Panc1 (cell line): ENCODE data around the gene INPP4B. TPM values are rescaled to one million over a fixed set of nuclear protein-coding genes. Genes with fewer than 3 reads are reported as not detected.

Experiments used
- ATAC-seq: fragments of 200-7000 bp; cut with Tn5 transposase; 2 replicates; pipeline ENCODE4 v1.9.1; 2020; ENCODE audit warnings: mild to moderate bottlenecking, moderate library complexity
- BruUV-seq: library from RNA; stranded (reverse); fragments of 400-500 nt; replicated peaks from 2 replicates; lab custom pipeline; 2021; lab: Mats Ljungman, UMichigan
- CTCF ChIA-PET: fragments of 300-600 bp; sonication (Branson Sonifier 250); formaldehyde crosslinking; loops from one replicate; lab custom pipeline; 2022; ENCODE audit warnings: antibody characterized with exemption; lab: Charles Lee
- POLR2A ChIA-PET: fragments of 300-600 bp; sonication (Branson Sonifier 250); formaldehyde crosslinking; loops from one replicate; lab custom pipeline; 2022; ENCODE audit warnings: antibody characterized with exemption; lab: Charles Lee
- DNase-seq: peaks from one replicate; pipeline ENCODE4 v3.0.0-alpha.2; 2010; ENCODE audit warnings: low read depth, low spot score
- H3K27ac ChIP-seq: 2 replicates; pipeline ENCODE4 v1.5.1; 2011; ENCODE audit warnings: mild to moderate bottlenecking, low read length, inconsistent platforms
- H3K27me3 ChIP-seq: fragments of 200-500 bp; sonication (Bioruptor generic); 2 replicates; pipeline ENCODE4 v1.6.0; 2014; ENCODE audit warnings: low read length, inconsistent platforms; ENCODE audit not compliant: control insufficient read depth, insufficient read depth
- H3K36me3 ChIP-seq: fragments of 200-500 bp; sonication (Bioruptor generic); 2 replicates; pipeline ENCODE4 v1.5.1; 2014; ENCODE audit warnings: inconsistent platforms, mild to moderate bottlenecking, low read length, moderate library complexity; ENCODE audit not compliant: control insufficient read depth, insufficient read depth
- H3K4me1 ChIP-seq: 2 replicates; pipeline ENCODE4 v1.5.1; 2011; ENCODE audit warnings: inconsistent platforms, mild to moderate bottlenecking, low read length, moderate library complexity; ENCODE audit not compliant: control insufficient read depth, insufficient read depth
- H3K4me3 ChIP-seq, 2 experiments: 2 replicates each; pipeline ENCODE4 v1.5.1; 2011 to 2012; ENCODE audit warnings: low read depth in 2 of 2, low read length in 2 of 2, mild to moderate bottlenecking in 2 of 2, inconsistent platforms in 1 of 2, moderate library complexity in 1 of 2
- H3K9me3 ChIP-seq: fragments of 200-500 bp; sonication (Bioruptor generic); 2 replicates; pipeline ENCODE4 v1.5.1; 2014; ENCODE audit warnings: low read depth, mild to moderate bottlenecking, inconsistent platforms, low read length, moderate library complexity; ENCODE audit not compliant: control insufficient read depth, insufficient read depth
- CTCF ChIP-seq: fragments of 450-650 bp; IDR thresholded peaks from 2 replicates; pipeline ENCODE4 v1.5.1; 2017; ENCODE audit warnings: mild to moderate bottlenecking
- POLR2AphosphoS5 ChIP-seq: IDR thresholded peaks from 2 replicates; pipeline ENCODE4 v1.6.1; 2012; ENCODE audit warnings: mild to moderate bottlenecking, low read depth, low read length, moderate library complexity
- REST ChIP-seq, 2 experiments: IDR thresholded peaks; 2 replicates each; pipeline ENCODE4 v1.6.1; 2011 to 2012; ENCODE audit warnings: low read depth in 2 of 2, control low read depth in 1 of 2, low read length in 1 of 2, mild to moderate bottlenecking in 1 of 2, moderate library complexity in 1 of 2; ENCODE audit not compliant: insufficient read depth in 1 of 2
- SIN3A ChIP-seq: IDR thresholded peaks from 2 replicates; pipeline ENCODE4 v1.6.1; 2012; ENCODE audit warnings: low read depth, mild to moderate bottlenecking, low read length, moderate library complexity, borderline replicate concordance; ENCODE audit not compliant: insufficient read depth
- TCF7L2 ChIP-seq: IDR thresholded peaks from 2 replicates; pipeline ENCODE4 v1.6.1; 2011; ENCODE audit warnings: mild to moderate bottlenecking, low read depth, low read length, inconsistent platforms
- in situ Hi-C: cut with HindIII; loops from 2 replicates; pipeline ENCODE4 v1.10.0; 2016; ENCODE audit warnings: low sequenced_read_pairs, low pct_unique_long_range_greater_than_20kb
- intact Hi-C: fragments of 100-400 bp; cut with micrococcal nuclease; formaldehyde crosslinking; loops from one replicate; pipeline ENCODE4 v1.10.0; 2022; ENCODE audit not compliant: unreplicated experiment
- total RNA-seq: library from RNA; stranded (reverse); gene quantifications from one replicate; pipeline ENCODE4 v1.2.1, GENCODE V29; 2021; ENCODE audit not compliant: unreplicated experiment

Gene INPP4B
- total RNA-seq, 1 experiment from 2014 or later, result 4.5 TPM

- BruUV-seq, result no TSS peak
- POLR2A ChIA-PET, result no interaction called here
Measured at GRCh38 chr4:142369141-142369540, 477.0 kb downstream of the INPP4B start.

DNA sequence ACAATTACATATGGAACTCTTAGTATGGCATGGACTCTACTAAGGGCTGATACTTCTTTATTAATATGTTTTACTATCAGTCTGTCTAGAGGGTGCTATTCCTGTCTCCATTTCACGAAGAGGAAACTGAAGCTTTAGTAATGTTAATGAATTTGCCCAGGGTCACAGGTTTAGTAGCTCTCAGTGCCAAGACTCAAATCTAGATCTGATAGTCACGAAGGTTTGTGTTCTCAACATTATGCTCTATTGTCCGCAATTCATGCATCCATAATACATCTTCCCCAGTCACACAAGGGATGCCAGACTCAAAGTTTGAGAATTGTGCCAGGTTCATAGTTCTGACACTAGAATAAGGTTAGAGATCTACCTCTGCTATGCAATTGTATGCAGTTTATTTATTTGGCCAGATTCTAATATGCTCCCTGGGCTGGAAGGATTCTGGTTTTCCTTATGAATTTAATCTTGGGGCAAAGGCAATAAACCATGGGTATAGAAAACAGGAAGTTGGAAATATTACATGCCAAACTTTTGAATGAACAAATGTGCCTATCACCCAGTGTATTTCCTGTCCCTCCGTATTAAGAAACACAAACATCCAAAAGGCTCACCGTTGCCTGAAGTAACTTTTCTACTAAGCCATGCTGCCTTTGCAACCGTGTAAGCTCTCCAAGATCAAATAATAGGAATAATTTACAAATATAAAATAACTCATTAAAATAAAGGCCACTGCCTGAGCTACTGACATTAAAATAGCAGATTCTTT lies 478.5 kb downstream of the INPP4B start:
- DNase-seq, result no peak
- intact Hi-C loops, result no loop called here
- BruUV-seq, result no TSS peak
- no peaks in the 10 kb centered on the region for H3K36me3 ChIP-seq
- peaks cover 5% of the 10 kb centered on the region; the same call in 1 of the 2 replicates for H3K9me3 ChIP-seq
- H3K4me3 ChIP-seq, result no peak overlapping the region
- peak; percentile 30; the same call in 1 of the 2 replicates for ATAC-seq
- peaks cover 4% of the 10 kb centered on the region for H3K4me1 ChIP-seq
- in situ Hi-C loops, result no loop called here
- no peak for TF ChIP-seq REST (IDR thresholded peaks at IDR 0.05; ENCODE audit: insufficient read depth in 1 of 2, low read depth in 2 of 2, low read length in 1 of 2)
- peak; percentile 10; the same call in 1 of the 2 replicates for TF ChIP-seq CTCF
- H3K27me3 ChIP-seq, result no peaks in the 10 kb centered on the region
- 0 out of 2 replicates have a peak overlapping the region, but pooled peaks have one; percentile 23 for H3K27ac ChIP-seq
- ChIA-PET CTCF (no interaction called here), POLR2A (interaction anchor here (0.7 kb wide), 1 partner anchor 189 kb away, joined by 3 read pairs; no protein-coding TSS in a partner anchor)

More at GRCh38 chr4:142369141-142369540, 477.0 kb downstream of the INPP4B start:
- ATAC-seq (no peak), DNase-seq (no peak)
- Histone ChIP-seq H3K27ac (0 out of 2 replicates have a peak overlapping the region, but pooled peaks have one; percentile 17), H3K4me3 (no peak overlapping the region), H3K27me3 (no peaks in the 10 kb centered on the region), H3K36me3 (no peaks in the 10 kb centered on the region), H3K4me1 (peaks cover 4% of the 10 kb centered on the region), H3K9me3 (peaks cover 5% of the 10 kb centered on the region; the same call in 1 of the 2 replicates)
- CTCF ChIA-PET, result no interaction called here
- TF ChIP-seq SIN3A, result no peak
- no peak for TF ChIP-seq TCF7L2
- TF ChIP-seq REST (IDR thresholded peaks at IDR 0.05; ENCODE audit: insufficient read depth in 1 of 2, low read depth in 2 of 2, low read length in 1 of 2), result no peak
- TF ChIP-seq POLR2AphosphoS5, result no peak
- TF ChIP-seq CTCF, result no peak
- in situ Hi-C loops (no loop called here), intact Hi-C loops (no loop called here)
